ENCODE measurements around the gene FAM13A.

DNA sequence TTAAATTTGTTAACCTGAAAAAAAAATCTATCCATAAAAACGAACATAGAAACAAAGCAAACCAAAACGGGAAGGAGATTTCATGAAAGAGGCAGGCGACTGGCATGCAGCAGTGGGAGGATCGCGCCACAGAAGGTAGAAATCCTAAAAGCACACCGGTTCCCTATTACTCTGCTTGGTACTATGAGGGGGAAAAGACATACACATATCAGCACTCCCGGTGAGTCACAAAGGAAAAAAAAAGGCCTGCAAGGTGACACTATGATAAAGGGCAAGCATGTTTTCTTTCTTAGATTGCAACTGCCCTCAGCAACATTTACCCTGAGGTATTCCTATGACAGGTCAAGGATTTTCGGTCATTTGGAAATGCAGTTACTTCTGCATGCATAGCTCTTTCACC lies 298.7 kb downstream of the FAM13A start:
- TF ChIP-seq, protein P1, sequence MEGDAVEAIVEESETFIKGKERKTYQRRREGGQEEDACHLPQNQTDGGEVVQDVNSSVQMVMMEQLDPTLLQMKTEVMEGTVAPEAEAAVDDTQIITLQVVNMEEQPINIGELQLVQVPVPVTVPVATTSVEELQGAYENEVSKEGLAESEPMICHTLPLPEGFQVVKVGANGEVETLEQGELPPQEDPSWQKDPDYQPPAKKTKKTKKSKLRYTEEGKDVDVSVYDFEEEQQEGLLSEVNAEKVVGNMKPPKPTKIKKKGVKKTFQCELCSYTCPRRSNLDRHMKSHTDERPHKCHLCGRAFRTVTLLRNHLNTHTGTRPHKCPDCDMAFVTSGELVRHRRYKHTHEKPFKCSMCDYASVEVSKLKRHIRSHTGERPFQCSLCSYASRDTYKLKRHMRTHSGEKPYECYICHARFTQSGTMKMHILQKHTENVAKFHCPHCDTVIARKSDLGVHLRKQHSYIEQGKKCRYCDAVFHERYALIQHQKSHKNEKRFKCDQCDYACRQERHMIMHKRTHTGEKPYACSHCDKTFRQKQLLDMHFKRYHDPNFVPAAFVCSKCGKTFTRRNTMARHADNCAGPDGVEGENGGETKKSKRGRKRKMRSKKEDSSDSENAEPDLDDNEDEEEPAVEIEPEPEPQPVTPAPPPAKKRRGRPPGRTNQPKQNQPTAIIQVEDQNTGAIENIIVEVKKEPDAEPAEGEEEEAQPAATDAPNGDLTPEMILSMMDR (IDR thresholded peaks at IDR 0.05), result no peak
- TF ChIP-seq POLR2A (IDR thresholded peaks at IDR 0.05), result no peak
